Measurements from ENCODE around the gene OR56B4.

The OR56B4 gene

GRCh38 chr11:6152126-6152525 lies 44.6 kb downstream of the OR56B4 start:
- no peak for DNase-seq

DNA sequence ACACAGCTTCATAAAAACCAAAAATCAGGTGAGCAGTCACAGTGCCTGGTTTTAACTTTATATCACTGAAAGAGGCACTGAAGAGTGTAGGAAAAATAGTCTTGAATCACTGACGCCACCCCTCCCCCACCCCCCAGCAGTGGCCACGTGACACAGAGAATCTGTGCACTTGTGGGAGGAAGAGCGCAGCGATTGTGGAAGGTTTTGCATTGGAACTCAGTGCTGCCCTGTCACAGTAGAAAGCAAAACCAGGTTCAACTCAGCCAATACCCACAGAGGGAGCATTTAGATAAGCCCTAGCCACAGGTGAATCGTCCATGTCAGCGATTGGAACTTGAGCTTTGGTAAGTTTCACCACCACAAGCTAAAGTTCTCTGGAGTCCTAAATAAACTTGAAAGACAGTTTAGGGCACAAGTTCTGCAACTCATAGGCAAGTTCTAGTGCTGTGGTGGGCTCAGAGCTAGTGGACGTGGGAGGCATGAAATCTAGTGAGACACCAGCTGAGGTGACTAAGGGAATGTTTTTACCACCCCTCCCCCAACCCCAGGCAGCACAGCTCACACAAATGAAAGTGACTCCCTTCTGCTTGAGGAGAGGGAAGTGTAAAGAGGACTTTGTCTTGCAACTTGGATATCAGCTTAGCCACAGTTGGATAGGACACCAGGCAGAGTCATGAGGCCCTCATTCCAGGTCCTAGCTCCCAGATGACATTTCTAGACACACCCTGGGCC lies 49.3 kb downstream of the OR56B4 start:
- DNase-seq, result no peak
